PC-9 (cell line): Measurements from ENCODE around the gene ZIC4. TPM values are rescaled to one million over a fixed set of nuclear protein-coding genes. Genes with fewer than 3 reads are reported as not detected.

ENCODE experiments used
- BruUV-seq: library from RNA; stranded (reverse); fragments of 400-500 nt; replicated peaks from 2 replicates; lab custom pipeline; 2021; lab: Mats Ljungman, UMichigan
- CTCF ChIA-PET: fragments of 300-600 bp; sonication (Branson Sonifier 250); formaldehyde crosslinking; loops from one replicate; lab custom pipeline; 2022; ENCODE audit warnings: antibody characterized with exemption; lab: Charles Lee
- POLR2A ChIA-PET: fragments of 300-600 bp; sonication (Branson Sonifier 250); formaldehyde crosslinking; loops from one replicate; lab custom pipeline; 2022; ENCODE audit warnings: antibody characterized with exemption; ENCODE audit not compliant: unreplicated experiment; lab: Charles Lee
- DNase-seq, 2 experiments: peaks; one replicate each; pipeline versions ENCODE4 v3.0.0 to v3.0.0-alpha.2; 2015 to 2022; ENCODE audit warnings: mixed read lengths in 1 of 2
- H2AFZ ChIP-seq: fragments of 200-600 bp; sonication (generic); 2 replicates; pipeline ENCODE4 v1.8.1; 2017; ENCODE audit warnings: antibody characterized with exemption
- H3F3A ChIP-seq: fragments of 200-600 bp; sonication (generic); 2 replicates; pipeline ENCODE4 v1.8.1; 2017; ENCODE audit warnings: antibody characterized with exemption, mild to moderate bottlenecking, low read depth; ENCODE audit not compliant: insufficient read depth
- H3K27ac ChIP-seq: fragments of 200-600 bp; sonication (generic); 2 replicates; pipeline ENCODE4 v1.6.1; 2016; ENCODE audit warnings: mixed run types
- H3K27me3 ChIP-seq: fragments of 200-600 bp; sonication (generic); 2 replicates; pipeline ENCODE4 v1.6.1; 2016; ENCODE audit warnings: low read depth, mixed run types; ENCODE audit not compliant: insufficient read depth
- H3K36me3 ChIP-seq: fragments of 200-600 bp; sonication (generic); 2 replicates; pipeline ENCODE4 v1.6.1; 2016; ENCODE audit warnings: low read depth, mixed run types
- H3K4me1 ChIP-seq: fragments of 200-600 bp; sonication (generic); replicated peaks from 2 replicates; pipeline ENCODE4 v1.6.1; 2016; ENCODE audit warnings: mixed run types; ENCODE audit not compliant: insufficient read depth
- H3K4me2 ChIP-seq: fragments of 200-600 bp; sonication (generic); 2 replicates; pipeline ENCODE4 v1.6.1; 2017; ENCODE audit warnings: mixed run types
- H3K4me3 ChIP-seq: fragments of 200-600 bp; sonication (generic); 2 replicates; pipeline ENCODE4 v1.6.1; 2016; ENCODE audit warnings: mixed run types
- H3K79me2 ChIP-seq: fragments of 200-600 bp; sonication (generic); 2 replicates; pipeline ENCODE4 v1.6.1; 2017; ENCODE audit warnings: low read depth, mixed run types
- H3K9me2 ChIP-seq: fragments of 200-600 bp; sonication (generic); 2 replicates; pipeline ENCODE4 v1.8.1; 2017; ENCODE audit warnings: mild to moderate bottlenecking; ENCODE audit not compliant: insufficient read depth
- H3K9me3 ChIP-seq: fragments of 200-600 bp; sonication (generic); 2 replicates; pipeline ENCODE4 v1.8.1; 2016; ENCODE audit warnings: low read depth; ENCODE audit not compliant: insufficient read depth
- H4K20me1 ChIP-seq: fragments of 200-600 bp; sonication (generic); 2 replicates; pipeline ENCODE4 v1.8.1; 2017; ENCODE audit not compliant: insufficient read depth
- EZH2 ChIP-seq: fragments of 200-600 bp; sonication (generic); IDR thresholded peaks from 2 replicates; pipeline ENCODE4 v1.8.0; 2017; ENCODE audit warnings: antibody characterized with exemption, low read depth
- intact Hi-C: fragments of 100-400 bp; cut with micrococcal nuclease; formaldehyde crosslinking; loops from one replicate; pipeline ENCODE4 v1.10.0; 2022; ENCODE audit not compliant: unreplicated experiment
- total RNA-seq: library from RNA; stranded (reverse); gene quantifications from 2 replicates; pipeline ENCODE4 v1.2.3, GENCODE V29; 2021
- TF ChIP-seq, protein P1 (sequence below): fragments of 200-600 bp; sonication (generic); conservative IDR thresholded peaks from 2 replicates; pipeline ENCODE4 v1.6.1; 2017; ENCODE audit warnings: mixed run types, antibody characterized with exemption, mild to moderate bottlenecking, moderate library complexity

Gene ZIC4
- total RNA-seq, 1 experiment from 2014 or later, result not detected

DNA sequence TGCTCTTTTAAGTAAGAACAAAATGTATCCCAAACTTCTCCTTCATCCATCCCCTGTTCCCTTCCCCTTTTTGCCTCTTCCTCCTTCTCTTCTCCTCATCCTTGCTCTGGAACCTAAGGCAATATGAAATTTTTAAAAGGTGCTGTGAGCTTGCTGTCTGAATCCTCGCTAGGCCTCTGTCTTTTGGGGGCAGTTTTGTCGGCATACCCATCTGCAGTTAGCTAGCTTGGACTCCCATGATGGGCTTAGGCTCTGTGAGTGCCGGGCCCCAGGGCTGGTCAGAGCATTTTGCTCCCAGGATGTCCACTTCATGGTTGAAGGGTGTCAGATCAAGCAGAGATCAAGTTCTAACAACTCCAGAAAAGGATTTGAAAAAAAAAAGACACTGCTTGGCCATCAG, 21.4 kb upstream of the ZIC4 start:
- TF ChIP-seq, protein P1, sequence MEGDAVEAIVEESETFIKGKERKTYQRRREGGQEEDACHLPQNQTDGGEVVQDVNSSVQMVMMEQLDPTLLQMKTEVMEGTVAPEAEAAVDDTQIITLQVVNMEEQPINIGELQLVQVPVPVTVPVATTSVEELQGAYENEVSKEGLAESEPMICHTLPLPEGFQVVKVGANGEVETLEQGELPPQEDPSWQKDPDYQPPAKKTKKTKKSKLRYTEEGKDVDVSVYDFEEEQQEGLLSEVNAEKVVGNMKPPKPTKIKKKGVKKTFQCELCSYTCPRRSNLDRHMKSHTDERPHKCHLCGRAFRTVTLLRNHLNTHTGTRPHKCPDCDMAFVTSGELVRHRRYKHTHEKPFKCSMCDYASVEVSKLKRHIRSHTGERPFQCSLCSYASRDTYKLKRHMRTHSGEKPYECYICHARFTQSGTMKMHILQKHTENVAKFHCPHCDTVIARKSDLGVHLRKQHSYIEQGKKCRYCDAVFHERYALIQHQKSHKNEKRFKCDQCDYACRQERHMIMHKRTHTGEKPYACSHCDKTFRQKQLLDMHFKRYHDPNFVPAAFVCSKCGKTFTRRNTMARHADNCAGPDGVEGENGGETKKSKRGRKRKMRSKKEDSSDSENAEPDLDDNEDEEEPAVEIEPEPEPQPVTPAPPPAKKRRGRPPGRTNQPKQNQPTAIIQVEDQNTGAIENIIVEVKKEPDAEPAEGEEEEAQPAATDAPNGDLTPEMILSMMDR, result no peak
- TF ChIP-seq EZH2, result no peak
- Histone ChIP-seq H3K27ac (no peak overlapping the region), H3K4me3 (no peak overlapping the region), H3K36me3 (no peaks in the 10 kb centered on the region), H3K4me1 (no peaks in the 10 kb centered on the region), H4K20me1 (no peaks in the 10 kb centered on the region), H3K79me2 (no peaks in the 10 kb centered on the region), H3K9me2 (no peaks in the 10 kb centered on the region), H3F3A (no peaks in the 10 kb centered on the region), H2AFZ (no peak overlapping the region), H3K4me2 (no peak overlapping the region), H3K27me3 (no peaks in the 10 kb centered on the region), H3K9me3 (no peaks in the 10 kb centered on the region)
- POLR2A ChIA-PET, result no interaction called here
- no peak for DNase-seq
- CTCF ChIA-PET, result no interaction called here
- no TSS peak for BruUV-seq
- intact Hi-C loops, result no loop called here

DNA sequence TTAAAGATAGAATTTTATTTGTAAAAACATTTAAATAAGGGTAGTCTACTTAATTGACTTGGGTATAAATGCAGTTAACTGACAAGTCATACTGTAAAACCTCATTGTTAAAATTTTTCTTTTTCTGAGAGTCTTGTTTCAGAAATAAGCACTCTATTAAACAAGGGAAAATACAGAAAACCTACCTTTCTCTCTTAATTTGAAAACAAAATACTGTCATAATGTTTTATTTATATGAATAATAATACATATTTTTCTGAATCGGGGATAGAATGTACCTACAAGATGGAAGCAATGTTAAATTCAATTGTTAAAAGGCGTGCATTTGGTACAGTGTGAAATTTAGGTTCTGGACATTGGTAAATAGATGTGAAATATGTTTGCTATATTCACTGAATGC, 20.6 kb upstream of the ZIC4 start:
- no peaks in the 10 kb centered on the region for H3K9me2 ChIP-seq
- CTCF ChIA-PET, result no interaction called here
- H3F3A ChIP-seq, result no peaks in the 10 kb centered on the region
- no peak overlapping the region for H3K4me3 ChIP-seq
- H3K4me1 ChIP-seq, result no peaks in the 10 kb centered on the region
- H3K36me3 ChIP-seq, result no peaks in the 10 kb centered on the region
- H3K4me2 ChIP-seq, result no peak overlapping the region
- intact Hi-C loops, result no loop called here
- no peaks in the 10 kb centered on the region for H4K20me1 ChIP-seq
- POLR2A ChIA-PET, result no interaction called here
- TF ChIP-seq EZH2, result no peak
- TF ChIP-seq, protein P1, result no peak
- no TSS peak for BruUV-seq
- H3K27me3 ChIP-seq, result no peaks in the 10 kb centered on the region
- H3K79me2 ChIP-seq, result no peaks in the 10 kb centered on the region
- no peak for DNase-seq
- no peak overlapping the region for H2AFZ ChIP-seq
- no peak overlapping the region for H3K27ac ChIP-seq
- no peaks in the 10 kb centered on the region for H3K9me3 ChIP-seq

DNA sequence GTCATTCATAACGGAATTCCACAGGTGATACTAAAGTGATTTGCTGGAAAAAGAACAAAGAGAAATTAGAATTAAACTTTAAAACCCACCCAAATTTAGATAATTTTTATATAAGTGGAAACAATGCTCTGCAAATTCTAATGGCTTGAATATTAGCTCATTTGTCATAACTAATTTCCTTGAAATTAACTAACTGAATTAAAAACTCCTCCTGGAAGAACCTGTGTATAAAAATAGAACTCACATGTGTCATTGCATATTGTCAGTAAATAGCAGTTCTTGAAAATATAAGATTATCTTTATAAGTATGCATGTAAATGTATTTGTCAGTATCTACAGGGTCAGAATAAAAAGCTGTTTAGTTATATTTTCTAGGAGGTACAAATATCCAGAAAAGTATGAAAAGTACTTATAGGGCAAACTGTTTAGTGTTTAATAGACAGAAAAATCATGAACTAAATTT, 19.1 kb upstream of the ZIC4 start:
- TF ChIP-seq, protein P1, result no peak
- TF ChIP-seq EZH2, result no peak
- H4K20me1 ChIP-seq, result no peaks in the 10 kb centered on the region
- no peak overlapping the region for H3K4me3 ChIP-seq
- no peak overlapping the region for H2AFZ ChIP-seq
- no peaks in the 10 kb centered on the region for H3K9me2 ChIP-seq
- POLR2A ChIA-PET, result no interaction called here
- DNase-seq, result no peak
- intact Hi-C loops, result no loop called here
- H3K27ac ChIP-seq, result no peak overlapping the region
- no peaks in the 10 kb centered on the region for H3K36me3 ChIP-seq
- H3K4me1 ChIP-seq, result no peaks in the 10 kb centered on the region
- BruUV-seq, result no TSS peak
- H3K4me2 ChIP-seq, result no peak overlapping the region
- H3K27me3 ChIP-seq, result no peaks in the 10 kb centered on the region
- CTCF ChIA-PET, result no interaction called here
- H3K9me3 ChIP-seq, result no peaks in the 10 kb centered on the region
- H3F3A ChIP-seq, result no peaks in the 10 kb centered on the region
- H3K79me2 ChIP-seq, result no peaks in the 10 kb centered on the region
